ENCODE measurements around the gene GAMT.

DNA sequence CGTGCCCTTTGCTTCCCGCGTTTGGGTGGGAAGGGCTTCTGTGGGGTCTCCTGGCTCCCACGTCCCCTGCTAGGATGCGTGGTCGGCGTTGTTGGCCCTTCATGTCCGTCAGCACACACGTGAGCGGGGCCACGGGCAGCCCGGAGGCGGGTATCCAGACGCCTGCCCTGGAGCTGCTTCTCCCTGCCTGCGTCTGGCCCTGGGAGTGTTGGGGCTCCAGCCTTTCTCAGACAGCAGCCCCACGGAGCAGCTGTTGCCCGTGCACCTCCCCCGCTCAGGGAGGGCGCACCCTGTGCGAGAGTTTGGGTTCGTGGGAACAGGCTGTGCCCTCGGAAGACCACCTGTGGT, 20.6 kb upstream of the GAMT start:
- no peak for TF ChIP-seq GATA3 (IDR thresholded peaks at IDR 0.05; ENCODE audit: low read depth, low read length)
- no peak for TF ChIP-seq GATA2 (IDR thresholded peaks at IDR 0.05; ENCODE audit: low read depth, low read length)
